SH-SY5Y (cell line): Measurements from ENCODE around the gene CRIP3.

Experiments
- GATA2 ChIP-seq: IDR thresholded peaks from 2 replicates; pipeline ENCODE4 v1.6.1; 2011; ENCODE audit warnings: mild to moderate bottlenecking, low read depth, low read length
- GATA3 ChIP-seq: IDR thresholded peaks from 2 replicates; pipeline ENCODE4 v1.6.1; 2011; ENCODE audit warnings: low read depth, mild to moderate bottlenecking, low read length, moderate library complexity

- TF ChIP-seq GATA2 (no peak), GATA3 (no peak)
Observed at GRCh38 chr6:43264599-43265145, 44.0 kb downstream of the CRIP3 start.
